LNCaP clone FGC (cell line): ENCODE results near the gene INSYN2B.

Experiments
- DNase-seq: peaks from one replicate; pipeline ENCODE4 v3.0.0-alpha.2; 2011; ENCODE audit warnings: low read depth
- H3K4me3 ChIP-seq: 2 replicates; pipeline ENCODE4 v1.5.1; 2011; ENCODE audit warnings: mild to moderate bottlenecking, low read depth, low read length, control low read depth
- TF ChIP-seq, protein P1 (sequence below): IDR thresholded peaks from 2 replicates; pipeline ENCODE4 v1.5.1; 2012; ENCODE audit warnings: mild to moderate bottlenecking; ENCODE audit not compliant: control insufficient read depth, insufficient read depth; ENCODE audit errors: extremely low read depth

Gene INSYN2B

DNA sequence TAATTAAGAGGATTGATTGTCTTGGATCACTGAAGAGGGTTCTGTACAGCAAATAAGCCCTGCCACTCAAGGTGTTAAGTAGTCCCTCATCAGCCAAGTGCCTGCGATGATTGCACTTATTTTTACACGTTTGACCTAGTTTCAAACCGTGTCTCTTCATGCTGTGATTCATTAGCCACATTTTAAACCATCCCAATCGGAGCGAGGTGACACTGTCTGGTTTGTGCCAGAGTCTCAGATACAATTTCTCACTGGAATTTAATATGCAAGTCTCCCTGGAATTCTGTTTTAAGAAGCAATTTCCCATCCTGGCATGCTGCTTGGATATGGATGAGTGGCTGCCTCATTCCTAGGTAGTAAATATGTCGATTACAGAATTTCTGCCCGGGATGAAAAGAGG, 1.6 kb downstream of the INSYN2B start:
- DNase-seq, result no peak
- TF ChIP-seq, protein P1, sequence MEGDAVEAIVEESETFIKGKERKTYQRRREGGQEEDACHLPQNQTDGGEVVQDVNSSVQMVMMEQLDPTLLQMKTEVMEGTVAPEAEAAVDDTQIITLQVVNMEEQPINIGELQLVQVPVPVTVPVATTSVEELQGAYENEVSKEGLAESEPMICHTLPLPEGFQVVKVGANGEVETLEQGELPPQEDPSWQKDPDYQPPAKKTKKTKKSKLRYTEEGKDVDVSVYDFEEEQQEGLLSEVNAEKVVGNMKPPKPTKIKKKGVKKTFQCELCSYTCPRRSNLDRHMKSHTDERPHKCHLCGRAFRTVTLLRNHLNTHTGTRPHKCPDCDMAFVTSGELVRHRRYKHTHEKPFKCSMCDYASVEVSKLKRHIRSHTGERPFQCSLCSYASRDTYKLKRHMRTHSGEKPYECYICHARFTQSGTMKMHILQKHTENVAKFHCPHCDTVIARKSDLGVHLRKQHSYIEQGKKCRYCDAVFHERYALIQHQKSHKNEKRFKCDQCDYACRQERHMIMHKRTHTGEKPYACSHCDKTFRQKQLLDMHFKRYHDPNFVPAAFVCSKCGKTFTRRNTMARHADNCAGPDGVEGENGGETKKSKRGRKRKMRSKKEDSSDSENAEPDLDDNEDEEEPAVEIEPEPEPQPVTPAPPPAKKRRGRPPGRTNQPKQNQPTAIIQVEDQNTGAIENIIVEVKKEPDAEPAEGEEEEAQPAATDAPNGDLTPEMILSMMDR, result no peak
- no peak overlapping the region for H3K4me3 ChIP-seq

DNA sequence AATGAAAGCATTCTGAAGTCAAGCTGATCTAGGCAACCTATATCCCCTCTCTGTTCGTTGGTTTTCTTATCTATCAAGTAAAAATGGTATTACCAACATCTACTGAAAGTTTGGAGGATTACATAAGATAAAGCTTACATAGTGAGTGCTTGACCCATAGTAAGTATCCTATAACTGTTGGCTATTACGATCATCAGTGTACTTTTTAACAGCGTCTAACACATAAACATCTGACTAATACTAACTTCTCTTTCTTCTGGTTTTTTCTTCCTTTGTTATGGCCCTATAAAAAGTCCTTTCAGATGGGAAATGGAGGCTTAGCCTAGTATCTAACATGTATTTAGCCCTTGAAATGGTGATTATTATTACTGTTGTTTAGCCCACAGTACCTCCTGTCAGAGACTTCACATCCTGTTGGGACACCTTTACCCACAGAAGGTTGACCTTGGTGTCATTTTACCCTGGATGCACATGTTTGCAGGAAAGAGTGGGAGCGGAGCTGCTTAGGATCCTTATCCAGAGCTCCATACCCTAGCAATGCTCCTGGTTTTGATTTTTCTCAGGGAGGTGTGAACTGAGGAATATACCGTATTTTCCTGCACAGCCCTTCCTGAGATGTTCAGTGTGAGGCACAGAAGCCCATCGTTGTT, 6.0 kb downstream of the INSYN2B start:
- H3K4me3 ChIP-seq, result no peak overlapping the region
- no peak for DNase-seq
- TF ChIP-seq, protein P1, result no peak

DNA sequence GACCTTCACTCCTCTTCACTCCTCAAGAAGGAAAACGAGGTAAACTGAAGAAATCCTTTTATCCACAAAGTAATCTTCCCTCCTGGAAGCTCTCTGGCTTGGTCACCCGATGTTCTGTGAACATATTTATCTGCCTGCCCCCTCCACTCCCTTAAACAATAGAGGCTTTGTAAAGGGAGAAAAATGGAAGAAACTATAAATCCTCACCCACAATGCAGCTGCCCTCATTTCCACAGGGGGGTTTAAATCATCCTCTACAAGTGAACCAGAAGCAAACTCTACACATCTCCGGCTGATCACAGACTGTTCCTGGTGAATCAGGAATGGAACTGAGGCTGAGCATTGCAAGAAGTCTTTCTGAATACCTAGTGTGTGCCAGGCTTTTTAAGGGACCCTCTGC, 7.2 kb downstream of the INSYN2B start:
- TF ChIP-seq, protein P1, result no peak
- no peak overlapping the region for H3K4me3 ChIP-seq
- no peak for DNase-seq

DNA sequence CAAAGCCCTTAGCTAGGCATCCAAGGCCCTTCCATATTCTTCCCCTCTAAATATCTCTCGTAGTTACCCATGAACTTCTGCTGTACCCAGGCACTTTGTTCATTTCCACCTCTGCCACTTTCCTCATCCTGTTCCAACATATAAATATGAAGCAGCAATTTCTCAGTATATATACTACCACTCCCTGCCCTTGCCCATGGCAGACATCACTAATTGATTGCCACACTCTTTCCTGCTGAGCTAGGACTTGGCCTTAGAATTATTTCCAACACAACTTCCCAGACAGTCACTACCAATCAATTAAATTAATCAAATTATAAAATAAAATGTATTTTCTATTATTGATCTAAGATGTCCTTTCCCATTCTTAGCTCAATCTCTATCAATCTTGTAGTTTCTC, 8.5 kb downstream of the INSYN2B start:
- TF ChIP-seq, protein P1, result no peak
- no peak for DNase-seq
- H3K4me3 ChIP-seq, result no peak overlapping the region

DNA sequence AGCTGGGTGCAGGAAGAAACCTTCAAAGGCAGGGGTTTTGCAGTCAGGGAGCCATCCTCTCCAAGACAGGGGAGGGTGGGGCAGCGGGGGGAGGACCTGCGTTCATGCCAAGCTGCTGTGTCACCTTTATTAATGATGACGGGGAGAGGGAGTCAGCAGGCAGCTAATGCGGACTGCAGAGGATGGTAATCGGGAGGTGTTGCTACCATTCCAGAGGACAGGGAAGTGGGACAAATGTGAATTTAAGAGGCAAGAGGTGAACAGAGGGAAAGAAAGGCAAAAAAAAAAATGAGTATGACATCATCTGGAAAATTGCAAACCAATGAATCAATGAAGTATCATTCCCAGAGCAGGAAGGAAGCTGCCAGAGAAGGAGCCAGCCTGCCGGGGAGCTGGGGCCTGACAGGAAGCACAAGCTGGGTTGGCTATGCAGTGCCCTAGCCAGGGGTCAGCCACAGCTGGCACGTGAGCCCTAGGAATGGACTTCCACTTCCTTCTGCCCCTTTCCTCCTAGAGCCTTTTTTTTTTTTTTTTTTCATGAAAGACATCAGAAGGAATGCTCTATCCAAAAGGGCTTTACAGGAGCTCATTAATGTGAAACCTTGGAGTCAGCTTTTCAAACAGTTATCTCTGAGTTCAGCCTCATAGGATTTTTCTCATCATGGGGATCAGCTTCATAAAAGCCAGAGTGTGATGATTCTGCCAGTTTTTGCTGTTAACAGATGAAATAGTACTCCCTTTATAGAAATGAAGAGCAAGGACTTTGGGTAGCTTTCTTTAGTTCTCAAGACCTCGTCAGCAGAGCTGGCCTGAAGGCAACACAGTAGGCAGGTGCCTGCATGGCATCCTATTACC, 9.2 kb downstream of the INSYN2B start:
- TF ChIP-seq, protein P1, result no peak
- DNase-seq, result no peak
- H3K4me3 ChIP-seq, result no peak overlapping the region

DNA sequence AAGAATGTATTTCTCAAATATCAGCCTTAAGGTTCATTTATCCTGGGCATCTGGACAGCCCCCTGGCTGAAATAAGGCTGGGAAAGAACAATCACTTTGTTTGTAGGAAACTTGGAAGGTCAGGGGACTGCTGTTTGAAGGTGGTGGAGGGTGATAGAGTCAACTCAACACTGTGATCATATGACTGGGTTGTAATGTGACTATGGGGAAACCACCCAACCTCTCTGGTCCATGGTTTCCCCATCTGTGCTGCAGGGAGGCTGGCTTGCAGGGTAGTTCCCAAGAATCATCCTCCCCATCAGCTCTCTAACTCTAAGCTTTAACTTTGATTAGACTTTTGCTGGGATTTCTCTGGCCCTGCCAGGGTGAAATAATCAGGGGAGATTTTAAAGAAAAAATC, 10.0 kb downstream of the INSYN2B start:
- no peak overlapping the region for H3K4me3 ChIP-seq
- TF ChIP-seq, protein P1, result no peak
- DNase-seq, result no peak
